B cell (primary cell): ENCODE measurements around the gene COL4A1. TPM values are rescaled to one million over a fixed set of nuclear protein-coding genes. Genes with fewer than 3 reads are reported as not detected.

Experiments
- ATAC-seq: fragments of 200-7000 bp; cut with Tn5 transposase; one replicate; pipeline ENCODE4 v1.10.0; 2021; ENCODE audit warnings: low read depth, mild to moderate bottlenecking, moderate number of reproducible peaks, moderate library complexity
- CTCF ChIA-PET: fragments of 350-600 bp; sonication (Branson Sonifier 250); formaldehyde crosslinking; loops from one replicate; lab custom pipeline; 2021; ENCODE audit warnings: antibody characterized with exemption, inconsistent platforms; lab: Charles Lee
- POLR2A ChIA-PET: fragments of 350-600 bp; sonication (Branson Sonifier 250); formaldehyde crosslinking; loops from one replicate; lab custom pipeline; 2021; ENCODE audit warnings: antibody characterized with exemption; lab: Charles Lee
- DNase-seq: peaks from one replicate; pipeline ENCODE4 v3.0.0; 2013
- H2AFZ ChIP-seq: 2 replicates; pipeline ENCODE4 v1.6.1; 2012; ENCODE audit warnings: mild to moderate bottlenecking, low read depth, low read length; ENCODE audit not compliant: insufficient read depth, poor library complexity, severe bottlenecking
- H3K27ac ChIP-seq, 2 donors: 1 replicate in 1 of 2; 2 replicates in 1 of 2; pipeline ENCODE4 v1.5.1; 2012 to 2013; ENCODE audit warnings: low read length in 2 of 2, mild to moderate bottlenecking in 2 of 2, moderate library complexity in 1 of 2
- H3K27me3 ChIP-seq, 4 experiments: fragments of 200-600 bp in 1 of 4; sonication (generic) in 1 of 4; replicated peaks in 1 of 4; 1 replicate in 2 of 4; 2 replicates in 2 of 4; pipeline versions ENCODE4 v1.6.1 to v1.7.0; 2013 to 2016; ENCODE audit warnings: low read length in 3 of 4, mild to moderate bottlenecking in 2 of 4, mixed read lengths in 1 of 4, moderate library complexity in 1 of 4; ENCODE audit not compliant: insufficient read depth in 4 of 4, control insufficient read depth in 3 of 4; ENCODE audit errors: control extremely low read depth in 1 of 4
- H3K36me3 ChIP-seq, 2 experiments: replicated peaks in 1 of 2; 1 replicate in 1 of 2; 2 replicates in 1 of 2; pipeline versions ENCODE4 v1.6.1 to v1.7.1; 2013; ENCODE audit warnings: low read length in 1 of 2; ENCODE audit not compliant: insufficient read depth in 2 of 2, control insufficient read depth in 1 of 2; ENCODE audit errors: control extremely low read depth in 1 of 2, extremely low read depth in 1 of 2
- H3K4me1 ChIP-seq, 2 donors: fragments of 200-600 bp in 1 of 2; sonication (generic) in 1 of 2; 1 replicate in 1 of 2; 2 replicates in 1 of 2; pipeline versions ENCODE4 v1.5.1 to v1.6.1; 2013 to 2017; ENCODE audit warnings: low read length in 2 of 2; ENCODE audit not compliant: control insufficient read depth in 2 of 2, insufficient read depth in 2 of 2
- H3K4me2 ChIP-seq: replicated peaks from 2 replicates; pipeline ENCODE3; 2012; ENCODE audit warnings: mild to moderate bottlenecking, low read depth, low read length; ENCODE audit not compliant: poor library complexity, severe bottlenecking
- H3K4me3 ChIP-seq, 5 experiments: fragments of 200-600 bp in 1 of 5; sonication (generic) in 1 of 5; 1 replicate in 3 of 5; 2 replicates in 2 of 5; pipeline versions ENCODE4 v1.5.1 to v1.7.0; 2011 to 2016; ENCODE audit warnings: low read length in 4 of 5, mild to moderate bottlenecking in 4 of 5, low read depth in 2 of 5, control low read depth in 1 of 5, moderate library complexity in 1 of 5; ENCODE audit not compliant: insufficient read depth in 1 of 5; ENCODE audit errors: control extremely low read depth in 1 of 5, extremely low read depth in 1 of 5
- H3K79me2 ChIP-seq: fragments of 200-600 bp; sonication (generic); one replicate; pipeline ENCODE4 v1.6.0; 2016; ENCODE audit warnings: low read length; ENCODE audit not compliant: control insufficient read depth, insufficient read depth
- H3K9ac ChIP-seq: fragments of 200-600 bp; sonication (generic); 2 replicates; pipeline ENCODE4 v1.6.1; 2017; ENCODE audit warnings: mild to moderate bottlenecking, low read length, moderate library complexity
- H3K9me3 ChIP-seq, 3 donors: one replicate each; pipeline versions ENCODE4 v1.6.1 to v1.7.1; 2013; ENCODE audit warnings: low read length in 2 of 3; ENCODE audit not compliant: control insufficient read depth in 2 of 3, insufficient read depth in 1 of 3; ENCODE audit errors: control extremely low read depth in 1 of 3
- H4K20me1 ChIP-seq: 2 replicates; pipeline ENCODE4 v1.6.0; 2012; ENCODE audit warnings: mild to moderate bottlenecking, low read length; ENCODE audit not compliant: insufficient read depth, control insufficient read depth, poor library complexity, severe bottlenecking
- H3K27ac Mint-ChIP-seq: one replicate; pipeline ENCODE4 v1.8.0; 2021; ENCODE audit warnings: mixed read lengths
- H3K27me3 Mint-ChIP-seq: one replicate; pipeline ENCODE4 v1.8.0; 2021; ENCODE audit warnings: mixed read lengths
- H3K4me1 Mint-ChIP-seq: one replicate; pipeline ENCODE4 v1.8.0; 2021; ENCODE audit warnings: mixed read lengths
- H3K4me3 Mint-ChIP-seq: one replicate; pipeline ENCODE4 v1.8.0; 2021; ENCODE audit warnings: mixed read lengths
- H3K9me3 Mint-ChIP-seq: one replicate; pipeline ENCODE4 v1.8.0; 2022; ENCODE audit warnings: mixed read lengths; ENCODE audit not compliant: insufficient read depth
- CTCF ChIP-seq: fragments of 200-600 bp; IDR thresholded peaks from one replicate; pipeline ENCODE4 v1.8.0; 2022; ENCODE audit warnings: antibody characterized with exemption, mild to moderate bottlenecking
- EZH2 ChIP-seq: IDR thresholded peaks from 2 replicates; pipeline ENCODE4 v1.6.1; 2012; ENCODE audit warnings: borderline replicate concordance, low read depth, mild to moderate bottlenecking, moderate library complexity, low read length; ENCODE audit not compliant: insufficient read depth, poor library complexity, severe bottlenecking
- WGBS: methylation state at CpG from one replicate; pipeline ENCODE4 v1.1.5; 2013; ENCODE audit warnings: missing lambda C conversion rate; ENCODE audit not compliant: insufficient coverage; 5-methylcytosine and 5-hydroxymethylcytosine counted together
- intact Hi-C: fragments of 100-400 bp; cut with micrococcal nuclease; formaldehyde crosslinking; loops from one replicate; pipeline ENCODE4 v1.10.0; 2022
- polyA plus RNA-seq: library from polyadenylated mRNA; depleted of rRNA; stranded (reverse); fragments of >200 nt; gene quantifications from 2 replicates; pipeline ENCODE4 v1.2.3, GENCODE V29; 2012
- total RNA-seq, 2 donors: library from RNA; stranded (reverse); fragments of 120-200 nt in 1 of 2; gene quantifications; 1 replicate in 1 of 2; 2 replicates in 1 of 2; pipeline versions ENCODE4 v1.2.3 to v1.2.4, GENCODE V29; 2013 to 2022

COL4A1 gene
- total and polyA plus RNA-seq, 2 donors (not counting 1 experiment from before 2014, with no cell fraction given), result not detected

- Mint-ChIP-seq H3K27me3 (peaks cover 21% of the 10 kb centered on the region), H3K27ac (no peak overlapping the region), H3K4me3 (no peak overlapping the region), H3K9me3 (no peaks in the 10 kb centered on the region), H3K4me1 (no peaks in the 10 kb centered on the region)
- ChIA-PET CTCF (no interaction called here), POLR2A (no interaction called here)
- H3K4me3 ChIP-seq, result no peak overlapping the region
- H3K27me3 ChIP-seq, result peaks cover 0 to 6% (median 0%) of the 10 kb centered on the region in 4 experiments
- no peaks in the 10 kb centered on the region for H3K36me3 ChIP-seq
- H3K4me1 ChIP-seq, result no peaks in the 10 kb centered on the region
- ATAC-seq, result no peak
- H3K9ac ChIP-seq, result no peak overlapping the region
- TF ChIP-seq EZH2 (no peak), CTCF (no peak)
- H3K4me2 ChIP-seq, result no peak overlapping the region
- DNase-seq, result no peak
- H3K27ac ChIP-seq, result no peak overlapping the region
- H2AFZ ChIP-seq, result no peak overlapping the region
- intact Hi-C loops, result no loop called here
- H3K79me2 ChIP-seq, result no peaks in the 10 kb centered on the region
- no peaks in the 10 kb centered on the region for H4K20me1 ChIP-seq
- no peaks in the 10 kb centered on the region for H3K9me3 ChIP-seq
- WGBS, result 89% methylated on average over 3 of the region's 5 CpGs
These were observed 114.5 kb downstream of the COL4A1 start for GRCh38 chr13:110192472-110192871.

GRCh38 chr13:110187641-110188161, 119.3 kb downstream of the COL4A1 start:
- ATAC-seq (no peak), DNase-seq (no peak)
- no peaks in the 10 kb centered on the region for H3K4me1 ChIP-seq
- Mint-ChIP-seq H3K27ac (no peak overlapping the region), H3K27me3 (peaks cover 12% of the 10 kb centered on the region), H3K4me1 (no peaks in the 10 kb centered on the region), H3K4me3 (no peak overlapping the region), H3K9me3 (no peaks in the 10 kb centered on the region)
- no peaks in the 10 kb centered on the region for H3K36me3 ChIP-seq
- TF ChIP-seq CTCF, result no peak
- TF ChIP-seq EZH2, result no peak
- H3K9me3 ChIP-seq, result peaks cover 0 to 3% (median 0%) of the 10 kb centered on the region in 3 donors
- WGBS, result 67% methylated on average over 5 of the region's 5 CpGs
- no peak overlapping the region for H2AFZ ChIP-seq
- POLR2A ChIA-PET, result no interaction called here
- H3K4me2 ChIP-seq, result no peak overlapping the region
- peaks cover 0 to 3% (median 0%) of the 10 kb centered on the region in 4 experiments for H3K27me3 ChIP-seq
- no peak overlapping the region for H3K27ac ChIP-seq
- no peak overlapping the region for H3K4me3 ChIP-seq
- CTCF ChIA-PET, result no interaction called here
- no peaks in the 10 kb centered on the region for H4K20me1 ChIP-seq
- H3K9ac ChIP-seq, result no peak overlapping the region
- no peaks in the 10 kb centered on the region for H3K79me2 ChIP-seq
- intact Hi-C loops, result no loop called here
